NAMALWA (cell line): ENCODE results near the gene BPIFB3.

ENCODE experiments used
- DNase-seq: peaks from one replicate; pipeline ENCODE4 v3.0.0-alpha.2; 2015; ENCODE audit warnings: low spot score

The BPIFB3 gene

DNA sequence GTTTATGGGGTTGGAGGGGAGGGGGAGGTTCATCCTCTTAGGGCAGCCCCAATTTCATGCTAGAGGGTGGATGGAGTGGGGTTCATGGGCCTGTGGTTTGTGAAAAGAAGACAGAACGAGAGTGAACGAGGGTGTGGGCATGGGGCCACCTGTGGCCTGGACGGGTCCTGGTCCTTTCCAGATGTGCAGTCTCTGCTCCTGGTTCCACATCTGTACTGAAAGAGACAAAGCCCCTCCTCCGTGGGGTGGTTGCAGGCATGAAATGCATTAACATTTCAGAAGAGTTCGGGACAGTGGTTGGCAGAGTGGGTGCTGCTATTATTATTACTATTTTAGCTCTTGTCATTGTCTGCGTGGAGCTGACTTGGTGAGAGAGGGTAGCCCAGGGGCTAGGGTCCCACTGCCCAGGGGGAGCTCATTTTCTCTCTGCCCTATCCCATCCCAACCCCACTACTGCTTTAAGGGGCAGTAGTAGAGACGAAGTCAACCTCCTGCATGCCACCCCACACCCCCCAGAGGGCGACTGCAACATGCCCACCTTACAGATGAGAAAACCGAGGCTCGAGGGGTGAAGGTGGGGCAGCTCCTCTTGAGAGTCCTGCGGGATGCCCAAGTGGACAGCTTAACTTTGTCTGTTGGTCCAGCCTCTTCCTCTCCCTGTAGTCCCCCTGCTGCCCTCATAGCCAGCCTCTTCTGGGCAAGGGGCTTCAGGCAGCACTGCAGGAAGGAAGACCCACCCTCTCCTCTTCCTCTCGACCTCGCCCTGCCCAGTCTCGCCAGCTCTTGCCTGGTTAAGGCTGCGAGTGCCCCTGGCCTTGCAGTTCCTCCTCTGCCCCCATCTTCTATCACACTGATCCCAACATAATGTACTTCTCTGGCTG is 37.8 kb upstream of the BPIFB3 start:
- DNase-seq, result no peak

DNA sequence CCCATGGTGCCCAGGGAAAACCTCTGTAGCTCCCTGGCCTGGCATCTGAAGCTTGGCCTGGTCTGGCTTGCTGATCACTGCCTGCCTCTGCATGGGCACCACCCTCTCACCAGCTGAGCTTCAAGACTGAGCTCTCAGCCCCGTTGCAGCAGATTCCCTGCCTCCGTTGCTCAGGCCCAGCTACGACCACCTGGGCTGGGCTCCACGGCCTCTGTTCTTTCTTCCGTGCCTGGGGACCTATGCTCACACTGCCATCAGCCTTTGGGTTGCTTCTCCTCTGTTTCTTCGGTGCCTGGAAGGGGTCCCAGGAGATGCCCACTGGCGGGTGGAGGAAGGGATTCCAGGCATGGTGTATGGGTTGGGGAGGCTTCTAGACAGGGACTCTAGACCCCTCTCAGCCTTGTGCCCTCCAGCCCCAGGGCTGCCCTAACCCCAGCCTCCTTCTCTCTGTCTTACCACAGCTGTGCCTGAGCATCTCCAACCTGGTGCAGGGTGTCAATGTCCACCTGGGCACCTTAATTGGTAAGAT is 37.1 kb upstream of the BPIFB3 start:
- no peak for DNase-seq

DNA sequence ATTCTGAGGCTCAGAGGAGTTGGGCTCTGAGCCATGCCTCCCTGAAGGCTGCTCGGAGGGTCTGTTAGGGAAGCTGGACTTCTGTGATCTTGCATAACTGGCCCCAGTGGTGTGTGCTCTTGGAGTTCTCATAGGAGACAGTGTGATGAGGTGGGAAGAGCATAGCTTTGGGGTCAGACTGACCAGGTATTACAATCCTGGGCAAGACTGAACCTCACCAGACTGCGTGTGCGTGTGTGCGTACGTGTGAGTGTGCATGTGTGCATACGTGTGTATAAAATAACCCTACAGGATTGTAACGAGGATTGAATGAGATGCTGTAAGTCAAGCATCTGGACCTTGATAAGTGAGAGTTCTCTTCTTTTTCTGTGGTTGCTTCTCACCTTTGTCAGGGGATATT is 36.2 kb upstream of the BPIFB3 start:
- DNase-seq, result no peak

DNA sequence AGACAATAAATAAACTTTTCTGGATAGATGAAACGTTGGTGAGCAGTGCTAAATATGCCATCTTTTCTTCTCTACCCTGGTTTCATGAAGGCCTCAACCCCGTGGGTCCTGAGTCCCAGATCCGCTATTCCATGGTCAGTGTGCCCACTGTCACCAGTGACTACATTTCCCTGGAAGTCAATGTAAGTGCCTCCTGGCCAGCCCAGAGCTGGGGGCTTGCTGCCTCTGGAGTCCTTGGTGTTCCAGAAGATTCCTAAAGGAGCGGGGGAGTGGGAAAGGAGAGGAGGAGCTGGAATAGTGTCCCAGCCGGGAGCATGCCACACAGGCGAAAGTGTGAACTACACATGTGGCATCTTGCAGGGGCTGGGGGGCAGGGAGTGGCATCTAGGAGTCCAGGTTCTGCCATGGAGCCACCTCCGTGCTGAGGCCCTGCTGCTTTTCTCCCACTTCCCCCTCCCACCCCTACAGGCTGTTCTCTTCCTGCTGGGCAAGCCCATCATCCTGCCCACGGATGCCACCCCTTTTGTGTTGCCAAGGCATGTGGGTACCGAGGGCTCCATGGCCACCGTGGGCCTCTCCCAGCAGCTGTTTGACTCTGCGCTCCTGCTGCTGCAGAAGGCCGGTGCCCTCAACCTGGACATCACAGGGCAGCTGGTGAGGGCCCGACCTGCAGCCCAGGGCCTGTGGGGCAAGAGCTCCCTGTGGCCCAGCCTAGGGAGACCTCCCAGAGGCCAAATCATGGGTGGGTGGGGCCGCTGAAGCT is 35.4 kb upstream of the BPIFB3 start:
- no peak for DNase-seq

DNA sequence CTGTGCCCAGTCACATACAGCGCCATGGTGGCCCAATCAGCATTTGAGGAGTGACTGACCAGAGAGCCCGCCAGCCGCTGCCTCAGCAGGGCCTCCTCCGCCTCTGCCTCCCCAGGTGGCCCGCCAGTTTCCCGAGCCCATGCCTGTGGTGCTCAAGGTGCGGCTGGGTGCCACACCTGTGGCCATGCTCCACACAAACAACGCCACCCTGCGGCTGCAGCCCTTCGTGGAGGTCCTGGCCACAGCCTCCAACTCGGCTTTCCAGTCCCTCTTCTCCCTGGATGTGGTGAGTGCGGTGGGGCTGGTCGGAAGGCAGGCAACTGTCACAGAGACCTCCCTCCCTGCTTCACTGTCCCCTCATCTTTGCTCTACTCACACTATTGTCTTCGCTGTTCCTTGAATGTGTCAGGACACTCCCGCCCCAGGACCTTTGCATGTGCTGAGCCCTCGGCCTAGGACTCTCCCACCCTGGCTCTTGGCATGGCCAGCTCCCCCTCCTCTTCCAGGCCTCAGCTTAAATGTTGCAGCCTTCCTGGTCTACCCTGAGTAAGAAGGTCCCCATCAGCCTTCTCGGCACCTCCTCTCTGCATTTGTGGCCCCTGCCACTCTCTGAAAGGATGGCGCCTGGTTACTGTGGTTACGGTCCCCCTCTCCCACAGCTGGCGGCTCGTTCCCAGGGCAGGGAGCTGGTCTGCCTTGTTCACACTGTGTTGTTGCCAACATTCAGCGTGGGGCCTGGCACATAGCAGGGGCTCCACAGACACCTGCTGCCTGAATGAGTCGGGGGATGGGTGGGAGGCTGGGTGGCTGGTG is 34.0 kb upstream of the BPIFB3 start:
- no peak for DNase-seq

DNA sequence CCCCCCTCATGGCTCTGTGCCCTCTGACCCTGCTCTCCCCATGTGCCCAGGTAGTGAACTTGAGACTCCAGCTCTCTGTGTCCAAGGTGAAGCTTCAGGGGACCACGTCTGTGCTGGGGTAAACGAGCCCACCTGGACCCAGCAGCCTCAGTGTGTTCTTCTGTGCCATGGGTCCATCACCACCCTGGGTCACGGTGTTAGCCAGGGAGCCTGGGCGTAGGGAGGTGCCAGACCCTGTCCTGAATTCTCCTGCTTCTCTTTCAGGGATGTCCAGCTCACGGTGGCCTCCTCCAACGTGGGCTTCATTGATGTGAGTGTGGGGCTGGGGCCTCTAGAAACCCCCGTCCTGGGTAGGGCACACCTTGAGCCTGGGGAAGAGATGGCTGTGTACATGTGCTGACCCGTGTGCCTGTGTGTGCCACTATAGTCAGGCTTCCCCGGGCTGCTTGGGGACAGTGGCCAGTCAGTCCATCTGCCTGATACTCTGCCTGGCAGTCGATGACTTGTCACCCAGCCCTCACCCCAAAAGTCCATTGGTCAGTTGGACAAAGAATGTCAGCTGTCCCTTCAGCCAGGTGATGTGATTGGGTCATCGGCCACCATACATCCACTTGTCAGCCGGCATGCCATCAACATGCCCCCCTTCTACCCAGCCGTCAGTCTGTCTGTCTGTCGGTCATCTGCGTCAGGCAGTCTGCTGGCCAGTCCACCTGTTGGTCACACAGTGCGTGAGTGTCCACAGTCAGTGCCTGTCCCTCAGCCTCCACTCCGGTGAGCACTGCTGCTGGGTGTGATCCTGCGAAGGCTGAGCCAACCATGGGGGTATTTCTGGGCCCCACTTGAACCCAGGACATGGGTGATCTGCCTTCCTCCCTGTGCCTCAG is 33.2 kb upstream of the BPIFB3 start:
- DNase-seq, result no peak

DNA sequence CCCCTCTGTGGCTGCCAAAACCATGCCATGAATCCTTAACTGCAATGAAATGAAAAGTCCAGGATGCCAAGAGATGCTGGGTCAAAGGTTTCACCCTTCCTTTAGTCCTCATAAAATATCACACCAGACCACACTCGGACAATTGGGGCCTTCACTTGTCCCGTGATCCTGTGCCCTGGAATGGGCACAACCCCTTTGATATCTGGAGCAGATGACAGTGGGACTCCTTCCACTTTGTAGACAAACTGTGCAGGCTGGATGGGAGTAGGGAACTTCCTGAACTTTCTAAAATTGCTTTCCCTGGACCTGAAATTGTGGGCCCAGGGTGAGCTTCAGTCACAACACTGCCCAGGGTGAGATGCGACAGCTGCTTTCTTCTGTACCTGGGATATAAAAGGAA is 31.8 kb upstream of the BPIFB3 start:
- no peak for DNase-seq

DNA sequence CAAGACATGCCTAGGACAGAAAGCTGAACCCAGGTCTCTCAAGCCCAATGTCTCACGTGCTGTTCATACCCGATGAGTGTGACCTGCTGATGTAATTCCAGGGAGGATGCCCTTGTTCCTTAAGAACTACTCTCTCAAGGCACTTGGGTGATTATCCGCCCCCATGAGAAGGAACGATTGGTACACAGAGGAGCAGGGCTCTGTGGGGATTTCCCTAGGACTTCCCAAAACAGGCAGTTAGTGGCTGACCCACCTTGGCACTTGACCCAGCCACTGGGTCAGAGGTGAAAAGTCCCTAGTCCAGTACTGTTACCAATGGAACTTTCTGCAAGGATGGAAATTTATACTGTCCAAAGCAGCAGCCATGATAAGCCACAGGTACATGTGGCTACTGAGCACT is 31.4 kb upstream of the BPIFB3 start:
- no peak for DNase-seq

DNA sequence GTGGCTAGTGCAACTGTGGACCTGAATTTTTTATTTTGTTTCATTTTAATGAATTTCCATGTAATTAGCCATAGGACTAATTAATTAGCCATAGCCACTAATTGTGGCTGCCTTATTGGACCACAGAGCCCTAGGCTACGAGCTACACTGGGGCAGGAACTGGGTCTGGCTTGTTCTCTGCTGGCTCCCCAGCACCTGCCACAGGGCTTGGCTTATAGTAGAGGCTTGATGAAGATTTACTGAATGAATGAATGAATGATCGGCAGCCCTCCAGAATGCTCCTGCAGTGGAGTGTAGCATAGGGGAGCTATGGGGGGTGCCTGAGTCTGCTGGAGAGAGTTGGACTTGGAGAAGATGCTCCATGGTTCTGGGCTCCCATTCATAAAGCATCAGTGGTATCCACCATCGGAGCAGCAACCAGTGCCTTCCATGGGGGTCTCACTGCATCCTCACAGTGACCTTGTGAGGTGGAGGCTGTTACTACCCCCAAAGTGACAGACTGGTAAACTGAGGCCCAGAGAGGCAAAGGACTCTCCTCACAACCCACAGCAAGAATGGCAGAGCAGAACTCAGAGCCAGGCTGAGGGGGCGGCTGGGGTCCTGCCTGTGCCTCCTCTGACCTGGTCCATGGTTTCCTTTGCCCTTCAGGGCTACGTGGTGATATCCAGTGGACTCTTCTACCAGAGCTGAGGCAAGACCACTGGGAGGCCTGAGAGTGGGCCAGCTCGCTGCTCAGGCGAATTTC is 30.8 kb upstream of the BPIFB3 start:
- no peak for DNase-seq

DNA sequence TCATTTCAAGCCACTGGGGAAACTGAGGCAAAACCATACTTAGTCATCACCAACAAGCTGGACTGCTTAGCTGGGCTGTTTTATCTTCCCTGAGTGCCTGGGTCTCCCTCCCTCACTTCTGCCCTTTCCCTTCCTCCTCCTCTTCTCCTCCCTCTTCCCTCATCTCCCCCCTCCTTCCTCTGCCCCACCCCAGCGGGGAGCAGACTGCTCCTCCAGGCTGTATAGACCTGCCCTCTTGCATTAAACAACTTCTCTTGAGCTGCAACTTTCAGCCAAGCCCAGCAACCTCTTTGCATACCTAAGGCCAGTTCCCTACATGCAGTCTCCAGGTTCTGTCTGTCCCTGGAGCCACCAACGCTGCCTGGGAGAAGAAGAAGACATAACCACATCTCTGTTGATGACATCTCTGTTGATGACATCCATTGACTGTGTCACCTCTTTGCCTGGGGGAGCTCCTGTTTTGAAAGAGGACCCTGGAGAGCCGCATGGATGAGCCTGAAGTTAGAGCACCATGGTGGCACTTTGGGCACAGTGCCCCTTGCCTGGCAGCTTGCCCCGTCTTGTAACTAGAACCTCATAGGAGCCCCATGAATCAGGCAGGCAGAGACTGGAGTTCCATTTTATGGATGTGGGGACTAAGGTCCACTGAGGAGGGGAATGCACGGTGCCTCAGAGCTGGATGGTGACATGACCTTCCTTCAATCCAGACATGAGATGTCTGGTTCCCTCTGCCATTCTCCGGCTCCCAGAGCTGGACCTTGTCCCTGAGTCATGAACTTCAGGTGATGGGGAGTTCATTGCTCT is 30.1 kb upstream of the BPIFB3 start:
- DNase-seq, result no peak

DNA sequence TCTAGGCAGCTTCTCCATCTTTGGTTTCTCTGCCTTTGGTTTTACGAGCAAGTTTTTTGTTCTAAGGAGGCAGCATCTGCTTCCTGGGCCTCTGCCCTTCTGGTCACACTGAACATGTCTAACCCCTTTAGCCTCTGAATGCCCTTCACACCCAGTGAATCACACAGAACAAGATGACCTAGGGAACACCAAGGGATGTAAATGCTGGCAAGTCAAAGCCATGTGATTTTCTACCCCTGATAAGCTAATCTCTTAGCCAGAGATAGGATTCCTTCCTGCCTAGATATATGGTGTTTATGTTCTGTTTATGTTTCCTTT is 29.5 kb upstream of the BPIFB3 start:
- DNase-seq, result no peak

DNA sequence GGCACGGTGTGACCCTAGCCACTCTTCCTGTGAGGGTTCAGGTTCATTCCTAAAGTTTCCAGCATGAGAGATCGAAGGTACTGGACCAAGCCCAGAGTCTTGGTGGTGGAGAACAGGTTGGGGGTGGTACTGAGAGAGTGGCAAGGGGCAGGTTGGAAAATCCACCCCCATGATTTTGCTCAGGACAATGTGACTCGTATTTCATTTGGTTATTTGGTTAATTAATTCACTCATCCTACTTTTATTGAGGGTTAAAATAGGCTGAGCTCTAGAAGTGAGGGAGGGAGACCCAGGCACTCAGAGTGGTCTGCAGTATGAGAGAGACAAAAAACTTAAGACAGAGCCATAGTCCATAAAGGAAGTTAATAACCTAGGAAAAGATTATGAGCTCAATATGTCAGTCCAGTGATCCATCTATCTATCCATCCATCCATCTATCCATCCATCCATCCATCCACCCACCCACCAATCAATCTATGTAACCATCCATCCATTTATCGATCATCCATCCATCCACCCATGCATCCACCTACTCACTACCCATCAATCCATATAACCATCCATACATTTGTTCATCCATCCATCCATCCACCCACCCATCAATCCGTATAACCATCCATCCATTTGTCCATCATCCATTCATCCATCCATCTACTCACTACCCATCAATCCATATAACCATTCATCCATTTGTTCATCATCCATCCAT is 28.9 kb upstream of the BPIFB3 start:
- no peak for DNase-seq

DNA sequence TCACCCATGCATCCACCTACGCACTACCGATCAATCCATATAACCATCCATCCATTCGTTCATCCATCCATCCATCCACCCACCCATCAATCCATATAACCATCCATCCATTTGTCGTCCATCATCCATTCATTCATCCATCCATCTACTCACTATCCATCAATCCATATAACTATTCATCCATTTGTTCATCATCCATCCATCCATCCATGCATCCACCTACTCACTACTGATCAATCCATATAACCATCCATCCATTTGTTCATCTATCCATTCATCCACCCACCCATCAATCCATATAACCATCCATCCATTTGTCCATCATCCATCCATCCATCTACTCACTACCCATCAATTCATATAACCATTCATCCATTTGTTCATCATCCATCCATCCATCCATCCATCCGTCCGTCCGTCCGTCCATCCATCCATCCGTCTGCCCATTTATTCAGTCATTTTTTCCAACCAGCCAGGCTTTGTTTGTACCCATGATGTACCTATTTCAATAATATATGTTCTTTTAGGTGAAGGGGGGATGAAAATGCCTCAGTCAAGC is 28.3 kb upstream of the BPIFB3 start:
- no peak for DNase-seq

DNA sequence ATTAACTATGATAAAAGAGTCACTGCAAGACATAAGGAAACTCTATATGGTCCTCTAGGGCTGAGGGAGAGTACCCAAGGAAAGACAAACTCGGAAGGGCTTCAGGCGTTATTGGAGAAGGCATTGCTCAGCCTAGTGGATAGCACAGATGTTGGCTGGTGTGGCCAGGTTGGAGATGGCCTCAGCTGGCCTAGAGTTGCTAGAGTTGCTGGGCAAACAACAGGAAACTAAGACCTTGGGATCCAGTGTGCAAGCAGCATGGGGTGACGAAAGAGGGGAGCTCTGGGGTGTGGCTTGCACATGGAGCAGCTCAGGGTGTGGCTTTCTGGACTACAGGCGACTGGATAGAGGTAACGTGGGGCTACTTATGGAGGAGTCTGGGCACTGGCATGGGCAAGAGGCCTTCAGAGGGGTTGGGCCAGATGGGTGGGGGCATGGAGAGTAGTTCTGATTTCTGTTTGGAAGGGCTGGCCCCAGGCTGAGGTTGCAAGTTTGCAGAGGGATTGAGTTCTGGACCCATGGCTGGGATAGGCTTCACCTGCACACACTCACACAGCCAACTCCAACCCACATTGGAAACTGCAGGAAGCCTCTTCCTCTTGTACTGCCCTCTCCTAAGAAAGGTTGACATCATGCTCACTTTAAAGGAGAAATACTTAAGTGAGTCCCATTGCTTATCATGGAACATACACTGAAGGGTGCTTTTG is 27.5 kb upstream of the BPIFB3 start:
- DNase-seq, result no peak

DNA sequence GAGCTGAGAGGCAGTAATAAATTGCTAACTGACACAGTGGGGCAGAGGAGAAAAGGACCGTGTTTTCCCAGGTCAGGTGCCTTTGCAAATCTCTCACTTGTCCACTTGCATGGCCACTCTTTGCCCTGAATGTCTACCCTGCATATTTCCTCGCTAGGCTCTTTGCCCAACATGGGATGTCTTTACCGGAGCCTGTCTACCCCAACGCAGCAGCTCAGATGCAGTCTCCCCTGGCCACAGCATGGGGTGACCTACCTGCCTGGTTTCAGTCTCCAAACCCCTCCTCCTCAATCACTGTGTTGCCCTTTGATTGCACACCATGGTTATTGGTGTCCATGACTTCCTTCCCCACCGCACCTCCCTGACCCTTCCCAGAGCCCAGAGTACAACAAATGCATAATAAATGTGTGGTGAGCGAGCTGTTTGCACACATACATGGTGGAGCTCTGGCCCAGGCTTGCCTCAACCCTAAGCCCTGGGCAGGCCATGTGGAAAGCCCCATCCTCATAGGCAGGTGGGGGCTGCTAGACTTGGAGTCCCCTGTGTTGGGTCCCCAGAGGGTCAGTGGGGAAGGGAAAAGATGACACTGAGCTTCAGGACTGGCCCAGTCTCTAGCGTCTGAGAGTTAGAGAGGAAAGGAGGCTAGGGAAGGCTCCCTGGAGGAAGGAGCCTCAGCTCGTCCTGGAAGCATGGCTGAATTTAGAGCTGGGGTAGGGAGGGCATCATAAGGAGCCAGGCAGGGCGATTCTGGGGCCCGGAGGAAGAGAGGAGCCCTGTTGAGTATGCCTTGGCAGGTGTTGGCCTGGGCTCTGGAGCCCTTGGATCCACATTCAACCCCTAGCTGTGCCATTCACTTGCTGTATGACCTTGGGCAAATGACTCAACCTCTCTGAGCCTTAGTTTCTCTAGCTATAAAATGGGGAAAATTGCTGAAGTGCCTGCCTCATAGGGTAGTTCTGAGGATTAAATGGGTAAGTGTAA is 26.6 kb upstream of the BPIFB3 start:
- DNase-seq, result no peak

DNA sequence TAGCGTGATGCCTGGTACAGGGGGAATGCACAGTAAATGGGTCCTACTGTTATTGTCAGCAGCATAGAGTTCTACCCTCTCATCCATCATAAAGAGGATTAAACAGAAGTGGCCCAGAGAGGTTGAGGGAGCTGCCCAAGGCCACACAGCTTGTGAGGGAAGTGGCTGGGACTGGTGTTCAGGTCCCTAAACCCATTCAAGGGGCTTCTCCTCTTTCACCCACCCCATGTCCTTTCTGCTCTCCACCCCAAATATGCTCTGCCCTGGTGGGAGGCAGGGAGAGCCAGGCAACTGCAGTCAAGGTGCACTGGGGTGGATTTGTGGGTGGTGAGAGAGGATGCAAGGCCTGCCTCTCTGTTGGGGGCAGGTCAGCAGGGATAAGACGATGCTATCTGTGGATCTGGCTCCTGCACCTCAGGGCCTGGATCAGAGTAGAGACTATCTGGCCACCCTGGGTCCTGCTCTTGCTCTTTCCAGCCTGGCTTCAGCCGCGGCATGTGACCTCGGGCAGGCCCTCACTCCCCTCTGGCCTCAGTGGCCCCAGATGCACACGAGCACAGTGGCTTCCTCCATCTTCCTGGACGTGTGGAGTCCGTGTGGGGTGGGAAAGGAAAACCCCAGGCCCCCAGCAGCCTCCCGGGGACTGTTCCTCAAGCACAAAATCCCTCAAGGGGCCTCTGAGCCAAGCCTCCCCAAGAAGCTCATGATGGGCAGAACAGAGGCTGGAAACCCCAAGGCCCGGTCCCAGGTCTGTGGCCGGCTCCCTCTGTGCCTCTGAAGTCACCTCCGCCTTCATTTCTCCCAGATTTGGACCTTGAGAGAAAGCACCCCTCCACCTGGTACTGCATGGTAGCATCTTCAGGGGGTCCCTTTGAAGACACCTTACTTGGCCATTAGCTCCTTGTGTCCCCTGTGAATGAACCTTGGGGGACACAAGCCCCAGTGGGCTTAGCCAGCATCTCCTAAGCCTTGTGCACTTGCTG is 25.6 kb upstream of the BPIFB3 start:
- DNase-seq, result no peak
